Ecto neural progenitor cell (in vitro differentiated cells): Measurements from ENCODE around the gene AASDHPPT.

ENCODE experiments used
- DNase-seq: peaks from one replicate; pipeline ENCODE4 v3.0.0-alpha.2; 2018; ENCODE audit warnings: low spot score

Gene AASDHPPT

DNA sequence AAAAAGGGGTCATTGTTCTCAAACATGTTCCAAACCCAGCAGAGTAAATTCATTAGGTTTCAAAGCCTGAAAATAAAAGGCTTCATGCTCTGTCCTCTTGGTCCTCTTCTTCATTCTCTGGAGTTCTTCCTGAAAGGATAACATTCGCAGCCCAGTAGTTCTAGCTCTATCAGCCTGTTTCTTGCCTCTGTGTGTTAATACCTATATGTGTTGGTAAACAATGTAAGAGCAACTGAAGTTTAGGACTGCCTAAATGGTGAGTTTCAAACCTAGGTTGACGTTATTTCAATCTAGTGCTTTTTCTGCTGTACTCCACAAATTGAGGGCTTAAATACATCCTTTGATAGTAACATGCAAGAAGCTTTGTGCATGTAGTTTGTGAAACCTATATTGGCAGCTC, 9.4 kb downstream of the AASDHPPT start:
- no peak for DNase-seq

DNA sequence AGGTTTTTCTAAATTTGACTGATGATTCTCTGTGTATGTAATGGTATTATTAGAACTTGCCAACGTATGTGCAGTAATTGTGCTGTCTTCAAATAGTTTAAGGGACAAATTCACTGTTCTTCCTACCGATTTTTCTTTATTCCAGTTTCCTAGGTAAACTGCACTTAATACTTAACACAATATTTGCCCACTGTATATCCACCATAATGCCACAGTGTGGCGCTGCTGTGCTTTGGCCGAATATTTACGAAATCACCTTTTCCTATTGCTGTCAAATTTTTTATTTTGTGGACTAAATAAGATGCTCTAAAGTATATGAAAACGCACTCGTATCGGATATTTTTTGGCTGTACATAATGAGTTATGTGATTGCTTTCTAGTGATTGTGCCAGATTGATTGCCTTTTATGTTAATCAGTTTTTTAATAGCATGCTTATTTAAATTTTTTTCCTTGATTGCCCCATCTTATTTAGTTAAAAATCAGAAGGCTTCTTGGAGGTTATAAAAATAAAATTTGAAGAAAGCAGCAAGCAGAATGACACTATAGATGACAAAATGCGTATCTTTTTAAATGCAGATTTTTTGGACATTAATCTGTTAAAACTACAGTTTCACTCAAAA, 10.5 kb downstream of the AASDHPPT start:
- no peak for DNase-seq

DNA sequence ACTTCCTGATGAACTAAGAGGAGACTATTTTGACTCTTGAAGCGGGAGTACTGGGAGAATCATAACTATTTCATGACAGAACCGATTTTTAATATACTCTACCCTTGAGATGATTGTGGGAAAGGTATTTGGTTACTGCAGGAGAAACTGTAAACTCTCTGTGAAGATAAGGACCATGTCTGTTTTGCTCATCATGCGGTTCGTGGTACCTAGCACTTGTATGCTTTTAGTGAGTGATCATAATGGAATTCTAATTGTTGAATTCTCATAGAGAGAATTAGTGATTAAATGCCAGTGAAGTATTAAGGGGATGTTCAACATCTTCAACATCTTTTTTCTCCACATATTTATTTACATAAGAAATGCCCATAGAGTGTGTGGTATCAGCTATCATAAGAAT, 11.4 kb downstream of the AASDHPPT start:
- DNase-seq = no peak

DNA sequence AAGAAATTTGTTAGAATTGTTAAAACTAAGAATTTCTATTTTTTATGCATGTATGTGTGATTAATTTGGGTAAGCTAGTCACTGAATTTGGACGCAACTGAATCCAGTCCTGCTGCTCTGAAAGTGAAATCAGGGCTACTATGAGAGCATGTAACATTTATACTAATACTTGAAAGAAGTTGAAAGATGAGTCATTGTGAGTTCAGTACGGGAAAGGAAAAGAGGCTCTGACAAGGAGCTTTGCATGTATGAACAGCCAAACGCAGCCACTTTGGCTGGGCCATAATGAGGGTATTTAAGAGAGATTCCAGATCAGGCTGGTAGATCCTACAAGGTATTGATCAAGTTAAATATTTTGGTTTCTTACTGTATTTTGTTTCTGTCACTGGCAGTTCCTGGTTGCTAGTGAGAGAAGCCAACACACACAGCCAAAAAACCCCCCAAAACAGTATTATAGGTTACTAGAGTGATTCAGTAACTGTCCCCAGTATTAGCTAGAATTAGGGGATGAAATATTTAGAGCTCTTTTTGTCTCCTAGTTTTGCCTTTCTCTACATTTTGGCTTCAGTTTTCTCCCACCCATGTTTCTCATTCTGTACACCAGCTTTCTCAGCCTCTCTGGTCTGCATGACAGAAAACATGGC, 14.1 kb downstream of the AASDHPPT start:
- DNase-seq = no peak

DNA sequence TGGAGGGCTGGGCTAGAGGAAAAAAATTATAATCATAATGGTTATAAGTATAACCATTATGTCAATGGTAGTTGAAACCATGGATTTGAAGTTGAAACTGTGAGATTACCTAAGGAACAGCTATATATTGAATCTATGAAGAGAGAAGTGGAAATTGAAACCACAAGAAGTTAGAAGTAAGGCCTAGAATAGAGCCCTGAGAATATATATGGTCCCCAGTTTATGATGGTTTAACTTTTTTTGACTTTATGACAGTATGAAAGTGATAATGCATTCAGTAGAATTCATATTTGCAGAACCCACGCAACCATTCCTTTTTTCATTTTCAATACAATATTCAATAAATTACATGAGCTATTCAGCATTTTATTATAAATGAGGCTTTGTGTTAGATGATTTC, 15.0 kb downstream of the AASDHPPT start:
- DNase-seq = no peak

DNA sequence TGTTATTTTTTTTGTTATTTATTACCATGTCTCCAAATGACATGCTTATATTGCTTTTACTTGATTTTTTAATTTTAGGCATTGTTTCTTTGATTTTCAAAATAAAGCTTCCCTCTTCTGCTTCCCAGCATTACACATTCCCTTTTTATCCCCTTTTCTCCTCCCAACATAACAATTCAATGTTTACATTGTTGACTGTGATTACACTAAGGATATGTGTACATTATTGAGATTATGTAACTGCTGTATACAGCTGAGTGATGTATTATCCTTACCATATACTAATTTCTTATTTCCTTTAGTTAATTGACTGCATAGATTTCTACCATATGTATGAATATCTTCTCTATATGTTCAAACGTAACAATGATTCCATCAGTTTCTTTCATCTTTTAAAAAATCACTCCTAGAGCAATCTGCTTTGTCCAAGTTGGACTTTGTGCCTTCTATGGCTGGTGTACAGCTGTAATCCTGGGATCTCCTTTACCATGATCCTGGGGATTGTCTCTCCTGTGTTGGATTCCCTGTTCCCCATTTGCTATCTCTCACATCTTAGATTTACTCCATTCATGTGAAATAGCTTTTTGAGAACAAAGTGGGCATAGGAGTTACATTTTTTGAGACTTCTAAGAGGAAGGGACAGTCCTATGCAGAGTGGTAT, 21.6 kb downstream of the AASDHPPT start:
- no peak for DNase-seq

DNA sequence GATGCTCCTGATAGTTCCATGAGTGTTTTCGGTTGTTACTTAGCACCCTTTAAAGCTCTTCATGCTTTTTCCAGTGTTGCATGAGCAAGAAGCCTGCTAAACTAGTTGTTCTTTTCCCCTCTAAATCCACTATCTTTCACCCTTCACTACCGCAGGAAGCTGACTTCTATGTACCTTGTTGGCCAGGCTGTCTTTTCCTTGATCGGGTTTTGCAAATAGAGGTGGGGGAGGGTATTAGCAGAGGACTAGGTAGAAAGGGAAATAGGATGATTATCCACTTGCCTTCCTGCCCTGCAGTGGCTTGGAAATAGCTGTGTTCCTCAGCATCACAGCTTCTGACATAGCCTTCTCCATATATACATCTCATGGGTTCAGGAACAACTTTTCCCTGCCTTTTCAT, 23.9 kb downstream of the AASDHPPT start:
- no peak for DNase-seq

DNA sequence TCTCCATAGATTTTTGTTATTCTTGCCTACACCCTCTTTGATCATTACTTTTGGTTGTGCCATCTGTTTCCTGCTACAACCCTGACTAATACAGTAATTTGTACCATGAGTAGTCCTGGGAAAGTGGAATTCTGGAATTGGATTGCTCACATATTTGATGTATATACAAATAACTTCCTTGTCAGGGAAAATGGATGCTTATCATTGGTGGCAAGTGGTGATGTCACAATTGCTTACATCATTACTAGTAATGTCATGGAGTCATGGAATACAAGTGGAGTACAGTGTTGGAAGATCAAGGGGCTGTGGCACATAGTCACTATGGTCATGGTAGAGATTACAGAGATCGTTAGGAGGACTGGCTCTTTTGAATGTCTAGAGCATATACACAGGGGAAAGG, 24.4 kb downstream of the AASDHPPT start:
- DNase-seq = no peak

DNA sequence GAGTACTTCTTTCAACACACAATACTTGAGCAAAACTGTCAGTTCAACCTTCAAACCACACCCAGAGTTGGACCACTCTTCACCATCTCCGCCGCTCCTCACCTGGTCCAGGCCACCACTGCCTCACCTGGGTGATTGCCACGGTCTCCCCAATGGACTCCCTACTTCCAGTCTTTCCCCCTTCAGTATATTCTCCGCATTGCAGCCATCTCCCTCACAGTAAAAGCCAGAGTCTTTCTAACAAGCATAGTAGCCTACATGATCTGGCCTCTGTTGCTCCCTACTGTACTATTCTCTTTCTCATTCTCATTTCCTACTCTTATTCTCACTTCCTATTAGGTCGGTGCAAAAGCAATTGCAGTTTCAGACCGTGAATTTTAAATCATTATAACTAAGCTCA, 28.5 kb downstream of the AASDHPPT start:
- DNase-seq = no peak

DNA sequence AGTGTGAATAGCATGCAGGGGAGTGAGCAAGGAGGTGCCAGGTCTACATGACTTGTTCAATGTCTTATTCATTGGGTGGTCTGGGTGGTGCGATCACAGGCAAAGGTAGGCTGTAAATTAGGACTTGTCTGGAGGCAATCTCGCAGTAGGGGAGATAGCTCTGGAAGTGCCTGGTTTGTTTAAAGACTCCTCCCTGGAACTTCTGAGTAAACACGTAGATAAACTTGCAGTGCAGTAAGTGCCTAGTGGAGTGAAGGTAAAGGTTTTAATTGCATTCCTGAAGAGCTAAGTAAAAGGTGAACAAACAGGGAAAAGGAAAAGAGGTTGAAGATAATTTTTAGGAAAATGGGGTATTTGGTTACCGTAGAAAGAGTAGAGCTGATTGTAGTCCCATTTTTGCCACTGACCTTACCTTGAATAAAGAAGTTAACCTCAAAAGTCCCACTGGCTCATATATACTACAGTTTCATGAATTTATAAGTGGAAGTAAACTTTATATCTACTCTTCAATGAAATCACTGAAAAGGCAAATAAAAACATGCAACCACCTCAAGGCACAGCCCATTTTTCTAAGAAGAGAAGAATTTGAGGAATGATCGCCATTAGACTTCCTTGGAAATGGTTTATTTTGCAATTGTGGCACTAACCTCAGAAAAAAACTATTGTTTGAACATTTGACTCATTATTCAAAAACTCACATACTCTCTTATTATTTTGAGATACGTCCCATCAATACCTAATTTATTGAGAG, 44.3 kb downstream of the AASDHPPT start:
- DNase-seq = no peak

DNA sequence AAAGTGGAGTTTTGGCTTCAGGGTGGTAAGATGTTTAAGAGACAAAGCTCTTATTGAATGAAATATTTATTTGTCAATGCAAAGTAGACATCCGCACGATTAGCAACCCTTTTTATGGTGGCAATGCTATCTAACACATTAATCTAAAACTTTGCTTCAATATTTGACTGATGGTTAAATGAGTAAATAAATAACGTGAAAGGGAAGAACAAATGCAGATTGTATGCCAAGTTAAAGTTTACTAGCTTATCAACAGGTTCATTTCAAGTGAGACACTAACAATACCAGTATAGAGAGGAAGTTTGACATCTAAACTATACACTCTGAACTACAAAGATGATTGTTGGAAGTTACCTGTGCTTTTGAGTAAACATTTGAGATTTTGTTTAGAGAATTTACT, 50.1 kb downstream of the AASDHPPT start:
- DNase-seq = no peak

DNA sequence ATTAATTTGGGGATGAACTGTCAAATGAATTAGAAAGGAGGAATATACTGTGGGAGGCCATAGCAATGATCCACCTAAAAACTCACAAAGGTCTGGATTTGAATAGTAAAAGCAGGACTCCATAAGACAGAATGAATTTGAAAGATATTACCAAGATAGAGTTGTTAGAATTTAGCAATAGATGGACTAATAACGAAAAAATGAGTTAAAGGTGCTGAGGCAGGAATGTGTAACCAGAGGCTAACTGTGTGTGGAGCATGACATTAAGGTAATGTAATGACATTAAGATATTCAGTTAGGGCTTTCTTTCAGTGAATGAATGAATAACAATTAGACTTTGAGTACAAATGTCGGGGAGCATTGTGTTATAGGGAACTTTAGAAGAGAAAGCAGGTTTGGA, 51.3 kb downstream of the AASDHPPT start:
- no peak for DNase-seq

DNA sequence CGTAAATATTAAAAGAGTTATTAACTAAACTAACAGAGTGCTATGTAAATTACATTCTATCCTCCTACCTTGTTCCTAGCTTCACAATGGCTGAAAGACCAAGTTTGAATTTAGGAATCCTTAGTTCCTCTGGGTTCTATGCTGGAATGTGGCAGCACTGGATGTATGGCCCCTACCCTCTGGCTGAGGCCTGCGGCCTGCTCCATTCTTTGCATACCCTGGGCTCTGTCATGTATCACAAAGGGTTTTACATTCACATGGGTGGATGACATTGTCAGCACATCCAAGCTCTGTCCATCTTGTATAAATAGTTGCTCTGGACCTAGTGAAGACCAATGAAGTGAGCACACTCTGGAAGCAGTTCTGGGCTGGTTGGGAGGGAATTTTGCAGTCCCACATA, 54.5 kb downstream of the AASDHPPT start:
- no peak for DNase-seq

DNA sequence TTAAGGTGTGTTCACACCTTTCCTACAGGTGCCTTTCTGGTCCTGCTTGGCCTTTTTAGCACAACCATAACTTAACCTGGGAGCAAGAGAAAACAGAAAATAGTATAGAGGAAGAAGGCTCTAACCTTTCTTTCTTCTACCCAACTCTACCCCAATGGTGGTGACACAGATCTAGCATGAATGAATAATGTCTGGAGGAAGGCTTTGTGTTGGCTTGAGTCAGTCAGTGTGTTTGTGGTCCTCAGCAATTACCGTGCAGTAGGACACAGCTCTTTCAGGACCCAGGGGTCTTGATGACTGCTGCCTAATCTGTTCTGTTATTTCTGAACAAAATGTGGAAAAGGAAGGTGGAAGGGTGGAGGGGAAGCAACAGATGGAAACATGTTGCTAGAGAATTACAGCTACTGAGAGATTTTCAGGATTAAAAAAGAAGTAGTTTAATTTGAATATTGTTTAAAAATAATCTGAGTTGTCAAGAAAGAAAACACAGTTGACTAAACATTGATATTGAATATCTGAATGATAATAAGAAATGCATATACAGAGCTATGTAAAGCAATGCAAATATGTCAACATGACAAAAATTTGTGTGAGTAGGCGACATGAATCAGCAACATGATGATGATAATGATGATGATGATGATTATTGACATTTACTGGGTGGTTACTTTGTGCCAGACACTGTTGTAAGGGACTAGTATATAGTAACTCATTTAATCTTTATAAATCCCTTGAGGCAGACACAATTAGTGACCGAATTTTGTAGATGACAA, 55.3 kb downstream of the AASDHPPT start:
- DNase-seq = no peak

DNA sequence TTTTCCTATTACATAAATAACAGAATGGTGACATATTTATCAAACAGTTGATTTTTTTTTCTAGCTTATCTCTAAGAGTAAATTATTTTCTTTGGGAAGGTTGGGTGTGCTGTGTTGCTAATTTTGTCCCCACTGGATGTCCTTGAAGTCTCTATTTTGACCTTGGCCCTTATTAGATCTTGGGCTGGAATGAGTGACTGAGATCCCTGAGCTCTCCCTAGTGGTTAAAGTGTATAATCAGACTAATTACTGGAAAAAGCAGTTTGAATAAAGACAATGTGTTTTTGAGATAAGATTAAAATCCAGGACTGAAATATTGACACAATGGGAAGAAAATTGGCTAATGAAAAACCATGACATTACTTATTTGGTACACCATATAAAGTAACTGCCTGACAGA, 56.1 kb downstream of the AASDHPPT start:
- DNase-seq = no peak

DNA sequence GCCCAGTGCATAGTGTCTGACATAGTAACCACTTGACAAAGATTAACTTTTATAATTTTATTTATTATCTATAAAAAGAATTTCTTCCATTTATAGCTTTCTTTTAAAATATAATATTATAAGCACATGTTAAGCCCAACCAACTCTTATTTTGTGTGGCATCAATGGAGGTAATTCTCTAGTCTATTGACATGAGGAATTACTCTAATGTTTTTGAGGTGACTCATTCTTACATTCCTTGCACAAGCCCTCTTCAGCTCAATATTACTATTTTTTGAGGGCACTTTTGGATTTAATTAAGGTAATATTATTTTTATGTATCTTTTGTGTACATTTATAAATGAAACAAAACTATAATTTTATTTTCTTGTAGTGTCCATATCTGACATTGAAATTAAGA, 59.6 kb downstream of the AASDHPPT start:
- DNase-seq = no peak

DNA sequence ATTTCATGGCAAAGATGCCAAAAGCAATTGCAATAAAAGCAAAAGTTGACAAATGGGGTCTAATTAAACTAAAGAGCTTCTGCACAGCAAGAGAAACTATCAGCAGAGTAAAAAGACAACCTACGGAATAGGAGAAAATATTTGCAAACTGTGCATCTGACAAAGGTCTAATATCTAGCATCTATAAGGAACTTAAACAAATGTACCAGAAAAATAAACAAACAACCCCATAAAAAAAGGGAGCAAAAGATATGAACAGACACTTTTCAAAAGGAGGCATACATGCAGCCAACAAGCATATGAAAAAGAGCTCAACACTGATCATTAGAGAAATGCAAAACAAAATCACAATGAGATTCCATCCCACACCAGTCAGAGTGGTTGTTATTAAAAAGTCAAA, 60.3 kb downstream of the AASDHPPT start:
- no peak for DNase-seq
